GM23338 (cell line): Measurements from ENCODE around the gene SUPT3H. TPM values are rescaled to one million over a fixed set of nuclear protein-coding genes. Genes with fewer than 3 reads are reported as not detected.
"Not testable (repeated sequence)": the region's sequence is repeated elsewhere in the genome, so short reads cannot be mapped to it uniquely, and the experiment has no call there.

Experiments used
- ATAC-seq: fragments of 200-7000 bp; cut with Tn5 transposase; 3 replicates; pipeline ENCODE4 v1.9.1; 2020
- DNase-seq: peaks from one replicate; pipeline ENCODE4 v3.0.0-alpha.2; 2015; ENCODE audit warnings: low spot score
- H2AFZ ChIP-seq: fragments of 200-600 bp; sonication (generic); 2 replicates; pipeline ENCODE4 v1.8.0; 2016; ENCODE audit warnings: antibody characterized with exemption, mild to moderate bottlenecking, moderate library complexity
- H3F3A ChIP-seq: fragments of 200-600 bp; sonication (generic); replicated peaks from 2 replicates; pipeline ENCODE4 v1.8.0; 2017; ENCODE audit warnings: antibody characterized with exemption, mixed run types, low read depth
- H3K27ac ChIP-seq: fragments of 200-600 bp; sonication (generic); 2 replicates; pipeline ENCODE4 v1.6.1; 2016; ENCODE audit warnings: low read depth
- H3K27me3 ChIP-seq: fragments of 200-600 bp; sonication (generic); 2 replicates; pipeline ENCODE4 v1.8.0; 2016; ENCODE audit warnings: mild to moderate bottlenecking, mixed run types, moderate library complexity; ENCODE audit not compliant: insufficient read depth
- H3K36me3 ChIP-seq: fragments of 200-600 bp; sonication (generic); 2 replicates; pipeline ENCODE4 v1.8.0; 2016; ENCODE audit warnings: mild to moderate bottlenecking; ENCODE audit not compliant: insufficient read depth
- H3K4me1 ChIP-seq: fragments of 200-600 bp; sonication (generic); 2 replicates; pipeline ENCODE4 v1.8.0; 2016; ENCODE audit warnings: mild to moderate bottlenecking, moderate library complexity; ENCODE audit not compliant: insufficient read depth
- H3K4me2 ChIP-seq: fragments of 200-600 bp; sonication (generic); 2 replicates; pipeline ENCODE4 v1.7.1; 2017; ENCODE audit warnings: mixed run types
- H3K4me3 ChIP-seq: fragments of 200-600 bp; sonication (generic); 2 replicates; pipeline ENCODE4 v1.6.1; 2016; ENCODE audit warnings: mixed run types
- H3K79me2 ChIP-seq: fragments of 200-600 bp; sonication (generic); replicated peaks from 2 replicates; pipeline ENCODE4 v1.8.0; 2017; ENCODE audit warnings: mild to moderate bottlenecking; ENCODE audit not compliant: insufficient read depth
- H3K9me2 ChIP-seq: fragments of 200-600 bp; sonication (generic); 2 replicates; pipeline ENCODE4 v1.8.0; 2017; ENCODE audit not compliant: insufficient read depth
- H4K20me1 ChIP-seq: fragments of 200-600 bp; sonication (generic); replicated peaks from 2 replicates; pipeline ENCODE4 v1.8.0; 2017; ENCODE audit warnings: mild to moderate bottlenecking; ENCODE audit not compliant: insufficient read depth
- H3K27ac Mint-ChIP-seq: 2 replicates; pipeline ENCODE4 v1.8.0; 2020; ENCODE audit warnings: inconsistent platforms, mild to moderate bottlenecking, moderate library complexity, mixed read lengths
- H3K27me3 Mint-ChIP-seq: 3 replicates; pipeline ENCODE4 v1.8.0; 2022; ENCODE audit warnings: low read depth, mild to moderate bottlenecking, moderate library complexity, mixed read lengths, inconsistent platforms; ENCODE audit not compliant: insufficient read depth, poor library complexity
- H3K36me3 Mint-ChIP-seq: 3 replicates; pipeline ENCODE4 v1.8.0; 2021; ENCODE audit warnings: low read depth, mild to moderate bottlenecking, inconsistent platforms, moderate library complexity, mixed read lengths
- H3K4me1 Mint-ChIP-seq: 3 replicates; pipeline ENCODE4 v1.8.0; 2020; ENCODE audit warnings: mild to moderate bottlenecking, inconsistent platforms, mixed read lengths
- H3K4me3 Mint-ChIP-seq: 3 replicates; pipeline ENCODE4 v1.8.0; 2021; ENCODE audit warnings: moderate library complexity, mild to moderate bottlenecking, inconsistent platforms, mixed read lengths
- H3K9me3 Mint-ChIP-seq: 3 replicates; pipeline ENCODE4 v1.8.0; 2020; ENCODE audit warnings: moderate library complexity, mild to moderate bottlenecking, inconsistent platforms, mixed read lengths
- CREB1 ChIP-seq: fragments of 250-450 bp; sonication (Bioruptor Pico); IDR thresholded peaks from 2 replicates; pipeline ENCODE4 v1.5.0; 2020; ENCODE audit warnings: low read depth, mild to moderate bottlenecking, moderate library complexity
- EZH2phosphoT487 ChIP-seq: fragments of 200-600 bp; sonication (generic); IDR thresholded peaks from one replicate; pipeline ENCODE4 v1.8.1; 2018; ENCODE audit warnings: antibody characterized with exemption; ENCODE audit not compliant: unreplicated experiment
- NANOG ChIP-seq: IDR thresholded peaks from 2 replicates; pipeline ENCODE4 v1.6.1; 2016; ENCODE audit warnings: antibody characterized with exemption, borderline replicate concordance
- STAT1 ChIP-seq: IDR thresholded peaks from one replicate; pipeline ENCODE4 v1.6.1; 2016; ENCODE audit warnings: antibody characterized with exemption; ENCODE audit not compliant: unreplicated experiment
- ZNF114 ChIP-seq: fragments of 250-450 bp; sonication (Bioruptor Pico); IDR thresholded peaks from 2 replicates; pipeline ENCODE4 v1.5.0; 2020; ENCODE audit warnings: mild to moderate bottlenecking, moderate library complexity
- polyA plus RNA-seq: library from polyadenylated mRNA; unstranded; fragments of >200 nt; fragmentation: Nextera tagmentation; extraction: Ambion mirVana; gene quantifications from 2 replicates; pipeline ENCODE4 v1.2.1, GENCODE V29; 2016
- total RNA-seq: library from RNA; depleted of rRNA; stranded (reverse); fragments of >200 nt; shearing (Covaris generic); gene quantifications from 2 replicates; pipeline ENCODE4 v1.2.3, GENCODE V29; 2014
- TF ChIP-seq, protein P1 (sequence below), 2 experiments: fragments of 200-600 bp in 1 of 2; sonication (generic) in 1 of 2; conservative IDR thresholded peaks; 2 replicates each; pipeline versions ENCODE4 v1.5.1 to v1.6.1; 2016 to 2017; ENCODE audit warnings: antibody characterized with exemption in 2 of 2, low read depth in 2 of 2, mild to moderate bottlenecking in 2 of 2, moderate library complexity in 1 of 2
- TF ChIP-seq, protein P2 (sequence below): fragments of 250-450 bp; sonication (Bioruptor Pico); IDR thresholded peaks from 2 replicates; pipeline ENCODE4 v1.5.0; 2020; ENCODE audit warnings: mild to moderate bottlenecking, moderate library complexity
- TF ChIP-seq, protein P3 (sequence below): IDR thresholded peaks from 2 replicates; pipeline ENCODE4 v1.6.1; 2016; ENCODE audit warnings: antibody characterized with exemption

Gene SUPT3H
- total and polyA plus RNA-seq, 2 experiments from 2014 or later: 11.4 to 30.1 TPM

DNA sequence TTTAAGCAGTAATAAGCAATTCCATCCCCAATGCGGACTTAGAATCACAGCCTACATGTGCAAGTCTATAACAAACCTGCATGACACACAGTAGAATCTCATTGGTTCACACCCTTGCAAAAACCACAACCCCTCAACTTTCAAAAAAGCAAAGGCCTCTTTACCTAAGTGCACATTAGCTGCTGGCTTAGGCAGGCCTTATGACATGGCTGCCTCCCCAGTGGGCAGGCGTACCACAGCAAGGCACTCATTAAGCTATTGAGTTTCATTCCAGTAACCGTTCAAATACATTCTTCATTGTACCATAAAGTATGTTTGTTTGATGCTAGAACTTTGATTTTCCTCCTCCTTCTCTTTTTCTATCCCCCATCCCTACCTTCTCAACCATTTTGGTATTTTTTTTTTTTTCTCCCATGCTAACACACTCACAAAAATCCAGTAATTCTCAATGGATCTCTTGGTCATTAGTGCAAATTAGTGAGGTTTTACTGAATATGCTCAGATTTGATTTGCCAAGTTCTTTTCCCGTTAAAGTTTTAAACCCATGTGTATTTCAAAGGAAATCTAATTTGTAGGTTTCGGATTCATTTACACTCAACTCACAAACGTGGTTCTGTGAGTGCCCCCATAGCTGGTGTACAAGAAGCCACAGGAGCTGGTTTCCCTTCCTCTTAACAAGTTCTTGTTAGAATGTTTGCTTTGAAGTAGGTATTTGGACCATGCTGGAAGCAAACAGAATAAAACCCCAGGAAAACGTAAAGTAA lies 510.0 kb downstream of the SUPT3H start (continued):
- TF ChIP-seq, protein P1, sequence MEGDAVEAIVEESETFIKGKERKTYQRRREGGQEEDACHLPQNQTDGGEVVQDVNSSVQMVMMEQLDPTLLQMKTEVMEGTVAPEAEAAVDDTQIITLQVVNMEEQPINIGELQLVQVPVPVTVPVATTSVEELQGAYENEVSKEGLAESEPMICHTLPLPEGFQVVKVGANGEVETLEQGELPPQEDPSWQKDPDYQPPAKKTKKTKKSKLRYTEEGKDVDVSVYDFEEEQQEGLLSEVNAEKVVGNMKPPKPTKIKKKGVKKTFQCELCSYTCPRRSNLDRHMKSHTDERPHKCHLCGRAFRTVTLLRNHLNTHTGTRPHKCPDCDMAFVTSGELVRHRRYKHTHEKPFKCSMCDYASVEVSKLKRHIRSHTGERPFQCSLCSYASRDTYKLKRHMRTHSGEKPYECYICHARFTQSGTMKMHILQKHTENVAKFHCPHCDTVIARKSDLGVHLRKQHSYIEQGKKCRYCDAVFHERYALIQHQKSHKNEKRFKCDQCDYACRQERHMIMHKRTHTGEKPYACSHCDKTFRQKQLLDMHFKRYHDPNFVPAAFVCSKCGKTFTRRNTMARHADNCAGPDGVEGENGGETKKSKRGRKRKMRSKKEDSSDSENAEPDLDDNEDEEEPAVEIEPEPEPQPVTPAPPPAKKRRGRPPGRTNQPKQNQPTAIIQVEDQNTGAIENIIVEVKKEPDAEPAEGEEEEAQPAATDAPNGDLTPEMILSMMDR (conservative IDR thresholded peaks at IDR 0.05; ENCODE audit: low read depth in 2 of 2): no peak
- TF ChIP-seq ZNF114 (no peak), NANOG (no peak)

DNA sequence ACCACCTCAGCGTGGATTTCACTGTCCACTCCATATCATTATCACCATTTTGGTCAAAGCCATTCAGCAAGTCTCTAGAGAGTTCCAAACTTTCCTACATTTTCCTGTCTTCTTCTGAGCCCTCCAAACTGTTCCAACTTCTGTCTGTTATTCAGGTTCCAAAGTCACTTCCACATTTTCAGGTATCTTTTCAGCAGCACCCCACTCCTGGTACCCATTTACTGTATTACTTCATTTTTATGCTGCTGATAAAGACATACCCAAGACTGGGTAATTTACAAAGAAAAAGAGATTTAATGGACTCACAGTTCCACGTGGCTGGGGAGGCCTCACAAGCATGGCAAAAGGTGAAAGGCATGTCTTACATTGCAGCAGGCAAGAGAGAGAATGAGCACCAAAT lies 512.5 kb downstream of the SUPT3H start:
- H3K36me3 Mint-ChIP-seq: peaks cover 28% of the 10 kb centered on the region
- DNase-seq, H3K27ac ChIP-seq, H3F3A ChIP-seq, H3K4me3 ChIP-seq, ATAC-seq, H3K27ac Mint-ChIP-seq, H3K4me1 Mint-ChIP-seq, H3K9me2 ChIP-seq, H3K27me3 Mint-ChIP-seq, H3K4me1 ChIP-seq, H3K4me3 Mint-ChIP-seq, H3K4me2 ChIP-seq, H3K36me3 ChIP-seq, H4K20me1 ChIP-seq, H2AFZ ChIP-seq, H3K27me3 ChIP-seq, H3K79me2 ChIP-seq: not testable (repeated sequence)
- H3K9me3 Mint-ChIP-seq: peaks cover 21% of the 10 kb centered on the region

DNA sequence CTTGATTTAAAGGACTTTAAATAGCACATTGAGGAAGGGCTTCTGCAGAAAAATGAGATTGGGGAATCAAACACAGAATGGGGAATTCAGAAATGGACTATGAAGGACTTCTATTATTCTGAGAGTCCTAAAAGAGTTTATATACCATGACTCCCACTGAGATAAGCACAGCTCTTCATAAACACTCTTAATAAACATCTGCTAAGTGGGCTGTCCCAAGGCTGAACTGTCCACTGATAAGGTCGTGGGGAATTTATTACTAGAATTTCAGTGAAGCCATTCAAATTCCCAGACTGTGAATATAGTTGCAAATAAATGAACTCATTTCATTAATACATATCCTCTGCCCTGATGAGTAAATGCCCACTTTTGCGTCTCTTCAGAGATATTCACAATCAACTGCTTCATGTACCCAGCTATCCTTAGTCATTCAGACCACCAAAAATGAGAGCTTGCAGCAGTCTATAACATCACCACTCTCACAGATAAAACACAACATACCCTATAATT lies 517.8 kb downstream of the SUPT3H start:
- Mint-ChIP-seq H3K4me3 (no peak overlapping the region), H3K4me1 (no peaks in the 10 kb centered on the region), H3K36me3 (peaks cover 15% of the 10 kb centered on the region), H3K27me3 (peaks cover 2% of the 10 kb centered on the region), H3K9me3 (peaks cover 8% of the 10 kb centered on the region), H3K27ac (no peak overlapping the region)
- H3K4me1 ChIP-seq: no peaks in the 10 kb centered on the region
- 0 out of 2 replicates have a peak, but pooled peaks cover 3% of the 10 kb centered on the region for H3K36me3 ChIP-seq
- no peak overlapping the region for H3K4me2 ChIP-seq
- H4K20me1 ChIP-seq: no peaks in the 10 kb centered on the region
- H3F3A ChIP-seq: no peaks in the 10 kb centered on the region
- ATAC-seq: no peak
- H2AFZ ChIP-seq: no peak overlapping the region
- H3K9me2 ChIP-seq: no peaks in the 10 kb centered on the region; the same call in 1 of the 2 replicates
- H3K27ac ChIP-seq: no peak overlapping the region
- no peaks in the 10 kb centered on the region for H3K27me3 ChIP-seq
- no peak for DNase-seq
- no peaks in the 10 kb centered on the region for H3K79me2 ChIP-seq
- H3K4me3 ChIP-seq: no peak overlapping the region
- TF ChIP-seq STAT1 (no peak), CREB1 (no peak), EZH2phosphoT487 (no peak)
- TF ChIP-seq, protein P2, sequence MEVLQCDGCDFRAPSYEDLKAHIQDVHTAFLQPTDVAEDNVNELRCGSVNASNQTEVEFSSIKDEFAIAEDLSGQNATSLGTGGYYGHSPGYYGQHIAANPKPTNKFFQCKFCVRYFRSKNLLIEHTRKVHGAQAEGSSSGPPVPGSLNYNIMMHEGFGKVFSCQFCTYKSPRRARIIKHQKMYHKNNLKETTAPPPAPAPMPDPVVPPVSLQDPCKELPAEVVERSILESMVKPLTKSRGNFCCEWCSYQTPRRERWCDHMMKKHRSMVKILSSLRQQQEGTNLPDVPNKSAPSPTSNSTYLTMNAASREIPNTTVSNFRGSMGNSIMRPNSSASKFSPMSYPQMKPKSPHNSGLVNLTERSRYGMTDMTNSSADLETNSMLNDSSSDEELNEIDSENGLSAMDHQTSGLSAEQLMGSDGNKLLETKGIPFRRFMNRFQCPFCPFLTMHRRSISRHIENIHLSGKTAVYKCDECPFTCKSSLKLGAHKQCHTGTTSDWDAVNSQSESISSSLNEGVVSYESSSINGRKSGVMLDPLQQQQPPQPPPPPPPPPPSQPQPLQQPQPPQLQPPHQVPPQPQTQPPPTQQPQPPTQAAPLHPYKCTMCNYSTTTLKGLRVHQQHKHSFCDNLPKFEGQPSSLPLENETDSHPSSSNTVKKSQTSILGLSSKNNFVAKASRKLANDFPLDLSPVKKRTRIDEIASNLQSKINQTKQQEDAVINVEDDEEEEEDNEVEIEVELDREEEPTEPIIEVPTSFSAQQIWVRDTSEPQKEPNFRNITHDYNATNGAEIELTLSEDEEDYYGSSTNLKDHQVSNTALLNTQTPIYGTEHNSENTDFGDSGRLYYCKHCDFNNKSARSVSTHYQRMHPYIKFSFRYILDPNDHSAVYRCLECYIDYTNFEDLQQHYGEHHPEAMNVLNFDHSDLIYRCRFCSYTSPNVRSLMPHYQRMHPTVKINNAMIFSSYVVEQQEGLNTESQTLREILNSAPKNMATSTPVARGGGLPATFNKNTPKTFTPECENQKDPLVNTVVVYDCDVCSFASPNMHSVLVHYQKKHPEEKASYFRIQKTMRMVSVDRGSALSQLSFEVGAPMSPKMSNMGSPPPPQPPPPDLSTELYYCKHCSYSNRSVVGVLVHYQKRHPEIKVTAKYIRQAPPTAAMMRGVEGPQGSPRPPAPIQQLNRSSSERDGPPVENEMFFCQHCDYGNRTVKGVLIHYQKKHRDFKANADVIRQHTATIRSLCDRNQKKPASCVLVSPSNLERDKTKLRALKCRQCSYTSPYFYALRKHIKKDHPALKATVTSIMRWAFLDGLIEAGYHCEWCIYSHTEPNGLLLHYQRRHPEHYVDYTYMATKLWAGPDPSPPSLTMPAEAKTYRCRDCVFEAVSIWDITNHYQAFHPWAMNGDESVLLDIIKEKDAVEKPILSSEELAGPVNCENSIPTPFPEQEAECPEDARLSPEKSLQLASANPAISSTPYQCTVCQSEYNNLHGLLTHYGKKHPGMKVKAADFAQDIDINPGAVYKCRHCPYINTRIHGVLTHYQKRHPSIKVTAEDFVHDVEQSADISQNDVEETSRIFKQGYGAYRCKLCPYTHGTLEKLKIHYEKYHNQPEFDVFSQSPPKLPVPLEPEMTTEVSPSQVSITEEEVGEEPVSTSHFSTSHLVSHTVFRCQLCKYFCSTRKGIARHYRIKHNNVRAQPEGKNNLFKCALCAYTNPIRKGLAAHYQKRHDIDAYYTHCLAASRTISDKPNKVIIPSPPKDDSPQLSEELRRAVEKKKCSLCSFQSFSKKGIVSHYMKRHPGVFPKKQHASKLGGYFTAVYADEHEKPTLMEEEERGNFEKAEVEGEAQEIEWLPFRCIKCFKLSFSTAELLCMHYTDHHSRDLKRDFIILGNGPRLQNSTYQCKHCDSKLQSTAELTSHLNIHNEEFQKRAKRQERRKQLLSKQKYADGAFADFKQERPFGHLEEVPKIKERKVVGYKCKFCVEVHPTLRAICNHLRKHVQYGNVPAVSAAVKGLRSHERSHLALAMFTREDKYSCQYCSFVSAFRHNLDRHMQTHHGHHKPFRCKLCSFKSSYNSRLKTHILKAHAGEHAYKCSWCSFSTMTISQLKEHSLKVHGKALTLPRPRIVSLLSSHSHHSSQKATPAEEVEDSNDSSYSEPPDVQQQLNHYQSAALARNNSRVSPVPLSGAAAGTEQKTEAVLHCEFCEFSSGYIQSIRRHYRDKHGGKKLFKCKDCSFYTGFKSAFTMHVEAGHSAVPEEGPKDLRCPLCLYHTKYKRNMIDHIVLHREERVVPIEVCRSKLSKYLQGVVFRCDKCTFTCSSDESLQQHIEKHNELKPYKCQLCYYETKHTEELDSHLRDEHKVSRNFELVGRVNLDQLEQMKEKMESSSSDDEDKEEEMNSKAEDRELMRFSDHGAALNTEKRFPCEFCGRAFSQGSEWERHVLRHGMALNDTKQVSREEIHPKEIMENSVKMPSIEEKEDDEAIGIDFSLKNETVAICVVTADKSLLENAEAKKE (CRISPR knock-in tag): no peak
- TF ChIP-seq, protein P3, sequence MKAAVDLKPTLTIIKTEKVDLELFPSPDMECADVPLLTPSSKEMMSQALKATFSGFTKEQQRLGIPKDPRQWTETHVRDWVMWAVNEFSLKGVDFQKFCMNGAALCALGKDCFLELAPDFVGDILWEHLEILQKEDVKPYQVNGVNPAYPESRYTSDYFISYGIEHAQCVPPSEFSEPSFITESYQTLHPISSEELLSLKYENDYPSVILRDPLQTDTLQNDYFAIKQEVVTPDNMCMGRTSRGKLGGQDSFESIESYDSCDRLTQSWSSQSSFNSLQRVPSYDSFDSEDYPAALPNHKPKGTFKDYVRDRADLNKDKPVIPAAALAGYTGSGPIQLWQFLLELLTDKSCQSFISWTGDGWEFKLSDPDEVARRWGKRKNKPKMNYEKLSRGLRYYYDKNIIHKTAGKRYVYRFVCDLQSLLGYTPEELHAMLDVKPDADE: no peak
